ENCODE results near the gene ZBTB7C.

Gene ZBTB7C

DNA sequence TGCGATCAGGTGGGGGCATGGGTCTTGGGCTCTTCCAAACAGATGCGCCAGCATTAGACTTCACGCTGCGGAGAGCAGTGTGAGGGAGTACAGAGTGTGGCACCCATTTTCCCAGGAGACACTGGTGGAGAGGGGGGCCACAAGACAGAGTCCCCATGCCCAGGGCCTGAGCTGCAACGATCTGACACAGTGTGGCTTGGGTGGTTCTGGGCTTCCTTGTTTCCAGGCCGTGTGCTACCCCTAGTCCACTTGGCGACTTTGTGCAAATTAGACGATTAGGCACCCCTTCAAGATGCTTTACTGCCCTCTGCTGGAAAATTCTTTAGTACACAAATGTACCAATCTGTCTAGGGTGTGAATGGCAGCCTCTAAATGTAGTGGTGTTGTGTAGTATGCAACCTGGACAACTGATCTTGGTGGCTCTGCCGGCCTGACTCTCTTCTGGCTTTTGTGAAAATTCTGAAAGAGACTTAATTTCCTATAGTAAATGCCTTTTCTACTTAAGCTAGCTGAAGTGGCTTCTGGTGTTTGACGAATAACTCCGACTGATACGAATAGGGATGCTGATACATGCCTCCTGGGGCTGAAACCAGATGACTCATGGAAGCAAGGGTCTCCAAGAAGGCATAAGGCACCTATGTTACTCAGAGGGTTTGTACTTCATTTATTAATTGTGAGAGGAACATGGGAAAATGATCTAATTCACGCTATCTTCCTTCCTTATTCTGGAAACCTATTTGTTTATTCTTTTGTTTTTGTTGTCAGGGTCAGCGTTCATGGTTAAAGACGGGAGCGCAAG is 386.5 kb downstream of the ZBTB7C start:
- no peak for DNase-seq (ENCODE audit: low read depth in 2 of 2)

DNA sequence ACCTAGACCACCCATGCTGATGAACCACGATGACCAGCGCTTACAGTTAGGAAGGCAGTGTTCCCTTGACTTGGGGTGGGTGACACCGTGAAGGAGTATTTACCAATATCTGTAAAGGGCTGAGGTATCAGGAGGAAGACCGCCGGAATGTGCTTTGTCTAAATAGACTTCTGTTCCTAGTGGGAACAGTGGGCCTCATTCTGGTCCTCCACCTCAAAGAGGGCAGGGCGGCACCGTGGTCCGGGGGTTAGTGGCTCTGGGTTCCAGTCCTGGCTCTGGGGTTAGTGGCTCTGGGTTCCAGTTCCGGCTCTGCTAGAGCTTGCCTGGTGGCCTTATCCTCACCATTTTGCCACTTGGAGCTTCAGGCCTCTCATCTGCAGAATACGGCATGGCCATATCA is 387.2 kb downstream of the ZBTB7C start:
- no peak for DNase-seq (ENCODE audit: low read depth in 2 of 2)

DNA sequence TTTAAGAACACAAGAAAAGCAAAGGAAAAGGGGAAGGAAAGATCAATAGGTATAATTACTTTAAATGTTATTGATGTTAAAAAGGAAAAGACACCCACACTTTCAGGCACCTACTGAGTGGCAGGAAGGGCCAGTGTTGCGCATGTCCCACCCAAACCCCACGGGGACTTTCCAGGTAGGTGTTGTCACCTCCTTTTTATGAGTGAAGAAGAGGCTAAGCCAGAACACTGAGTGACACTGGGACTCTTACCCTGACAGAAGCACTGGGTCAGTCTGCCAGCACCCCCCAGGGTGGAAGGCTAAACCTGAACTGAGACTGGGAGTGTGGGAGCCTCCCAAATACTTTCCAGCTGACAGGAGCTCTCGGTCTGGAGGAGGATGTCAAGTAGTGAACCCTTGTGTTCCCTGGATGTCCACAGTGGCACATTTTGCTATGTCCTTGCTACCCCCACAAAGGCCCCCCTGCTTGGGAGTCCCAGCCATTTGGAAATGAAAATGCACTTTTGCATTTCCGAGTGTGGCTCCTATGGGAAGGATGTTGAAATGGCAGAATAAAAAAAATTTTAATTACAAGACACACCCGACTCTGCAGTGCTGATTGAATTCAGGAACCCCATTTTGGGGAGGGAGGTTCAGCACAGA is 387.8 kb downstream of the ZBTB7C start:
- DNase-seq (ENCODE audit: low read depth in 2 of 2): no peak

DNA sequence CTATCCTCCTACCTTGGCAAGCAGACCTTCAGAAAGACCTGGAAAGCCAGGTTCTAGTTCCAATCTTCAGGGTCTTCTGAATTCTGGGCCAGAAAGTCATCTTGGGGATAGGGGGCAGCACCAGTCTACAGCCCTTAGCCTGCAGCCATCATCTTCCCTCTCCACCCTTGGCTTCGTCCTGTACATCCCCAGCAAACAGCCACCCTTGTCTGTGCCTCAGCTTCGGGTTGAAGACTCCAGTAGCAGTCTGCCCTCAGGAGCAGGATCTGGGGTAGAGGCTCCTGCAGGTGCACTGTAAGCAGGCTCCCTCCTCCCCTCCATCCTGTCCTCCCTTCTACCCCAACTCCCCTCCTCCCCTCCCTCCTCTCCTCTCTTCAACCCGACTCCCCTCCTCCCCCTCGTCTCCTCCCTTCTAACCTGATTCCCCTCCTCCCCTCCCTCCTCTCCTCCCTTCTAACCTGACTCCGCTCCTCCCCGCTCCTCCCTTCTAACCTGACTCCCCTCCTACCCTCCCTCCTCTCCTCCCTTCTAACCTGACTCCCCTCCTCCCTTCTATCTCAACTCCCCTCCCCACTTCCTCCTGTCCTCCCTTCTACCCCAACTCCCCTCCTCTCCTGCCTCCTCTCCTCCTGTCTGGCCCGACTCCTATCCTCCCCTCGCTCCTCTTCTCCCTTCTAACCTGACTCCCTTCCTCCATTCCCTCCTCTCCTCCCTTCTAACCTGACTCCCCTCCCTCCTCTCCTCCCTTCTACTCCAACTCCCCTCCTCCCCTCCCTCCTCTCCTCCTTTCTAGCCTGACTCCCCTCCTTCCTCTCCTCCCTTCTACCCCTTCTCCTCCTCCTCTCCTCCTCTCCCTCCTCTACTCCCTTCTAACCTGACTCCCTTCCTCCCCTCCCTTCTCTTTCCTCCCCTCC is 388.6 kb downstream of the ZBTB7C start:
- no peak for DNase-seq (ENCODE audit: low read depth in 2 of 2)

DNA sequence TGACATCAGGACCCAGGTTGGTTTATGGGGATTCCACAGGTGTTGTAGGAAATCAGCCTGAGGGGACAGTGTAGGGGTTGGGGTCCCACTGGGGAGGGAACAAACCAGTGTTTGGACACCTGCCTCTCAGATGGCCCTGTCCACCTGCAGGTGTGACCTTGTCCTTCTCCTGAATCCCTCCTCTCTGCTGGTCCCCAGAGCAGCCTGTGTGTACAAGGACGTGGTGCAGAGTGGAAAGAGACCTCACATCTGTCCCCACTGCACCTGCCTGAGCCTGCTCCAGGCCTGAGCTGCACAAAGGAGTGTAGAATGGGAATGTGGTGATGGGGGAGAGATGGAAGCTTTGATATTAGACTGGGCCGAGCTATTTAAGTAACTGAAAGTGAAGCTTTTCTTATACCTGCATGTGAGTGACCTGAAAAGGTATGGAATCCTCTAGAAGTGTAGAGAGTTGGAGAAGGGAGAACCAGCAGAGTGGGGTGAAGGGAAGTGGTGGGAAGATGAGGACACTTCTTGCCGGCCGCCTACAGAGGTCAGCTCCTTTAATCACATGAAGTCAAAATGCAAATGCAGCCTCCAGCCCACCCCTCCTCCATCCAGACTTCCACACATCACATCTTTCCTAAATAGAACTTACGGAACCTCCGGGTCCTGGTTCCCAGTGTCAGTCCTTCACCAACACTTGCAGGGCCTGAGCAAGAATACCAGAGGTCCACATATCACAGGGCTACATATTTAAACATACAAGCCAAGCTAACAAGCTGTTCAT is 389.4 kb downstream of the ZBTB7C start:
- DNase-seq (ENCODE audit: low read depth in 2 of 2): no peak

DNA sequence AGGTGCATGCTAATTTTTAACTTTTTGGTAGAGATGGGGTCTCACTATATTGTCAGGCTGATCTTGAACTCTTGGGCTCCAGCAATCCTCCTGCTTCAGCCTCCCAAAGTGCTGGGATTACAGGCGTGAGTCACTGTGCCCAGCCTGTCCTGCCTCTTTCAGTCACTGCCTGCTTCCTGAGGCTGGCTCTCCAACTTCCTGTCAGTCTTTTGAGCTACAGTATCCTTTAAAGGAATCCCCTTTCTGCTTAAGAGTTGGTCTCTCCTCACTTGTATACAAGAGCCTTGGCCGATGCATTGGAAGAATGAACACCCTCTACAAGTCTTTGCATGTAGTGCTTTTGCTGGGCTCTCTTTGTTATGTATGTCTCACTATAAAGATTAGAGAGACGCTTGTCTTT is 390.3 kb downstream of the ZBTB7C start:
- DNase-seq (ENCODE audit: low read depth in 2 of 2): no peak

DNA sequence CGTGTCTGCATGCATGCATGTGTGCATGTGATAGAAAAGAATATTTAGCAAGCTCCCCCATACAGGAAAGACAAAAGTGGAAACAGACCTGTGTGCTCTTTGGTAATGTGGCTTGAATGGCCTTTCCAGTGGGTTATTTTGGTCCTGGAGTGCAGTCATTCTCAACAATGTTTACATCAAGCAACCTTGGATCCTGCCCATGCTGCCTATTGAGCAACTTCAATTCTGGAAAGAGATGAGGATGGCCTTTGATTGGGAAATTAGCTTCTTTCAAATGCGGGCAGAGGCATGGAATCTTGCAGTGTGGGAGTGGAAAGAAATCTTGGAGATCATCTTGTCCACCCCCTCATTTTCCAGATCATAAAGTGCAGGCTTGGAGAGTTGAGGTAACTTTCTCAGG is 391.5 kb downstream of the ZBTB7C start:
- no peak for DNase-seq (ENCODE audit: low read depth in 2 of 2)

DNA sequence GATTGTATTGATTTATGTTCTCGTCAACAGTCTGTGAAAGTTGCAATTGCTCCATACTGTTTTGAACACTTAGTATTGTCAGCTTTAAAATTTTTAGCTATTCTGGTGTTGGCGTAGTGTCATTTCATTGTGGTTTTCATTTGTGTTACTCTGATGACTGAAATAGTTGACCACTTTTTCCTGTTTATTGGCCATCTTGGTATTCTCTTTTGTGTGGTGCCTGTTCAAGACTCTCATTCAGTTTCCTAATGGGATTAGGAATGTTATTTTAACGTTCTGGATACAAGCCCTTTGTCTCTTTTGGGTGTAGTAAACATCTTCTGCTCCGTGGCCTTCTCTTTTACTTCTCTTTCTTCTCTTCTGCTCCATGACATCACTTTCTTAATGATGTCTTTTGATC is 396.0 kb downstream of the ZBTB7C start:
- no peak for DNase-seq (ENCODE audit: low read depth in 2 of 2)

DNA sequence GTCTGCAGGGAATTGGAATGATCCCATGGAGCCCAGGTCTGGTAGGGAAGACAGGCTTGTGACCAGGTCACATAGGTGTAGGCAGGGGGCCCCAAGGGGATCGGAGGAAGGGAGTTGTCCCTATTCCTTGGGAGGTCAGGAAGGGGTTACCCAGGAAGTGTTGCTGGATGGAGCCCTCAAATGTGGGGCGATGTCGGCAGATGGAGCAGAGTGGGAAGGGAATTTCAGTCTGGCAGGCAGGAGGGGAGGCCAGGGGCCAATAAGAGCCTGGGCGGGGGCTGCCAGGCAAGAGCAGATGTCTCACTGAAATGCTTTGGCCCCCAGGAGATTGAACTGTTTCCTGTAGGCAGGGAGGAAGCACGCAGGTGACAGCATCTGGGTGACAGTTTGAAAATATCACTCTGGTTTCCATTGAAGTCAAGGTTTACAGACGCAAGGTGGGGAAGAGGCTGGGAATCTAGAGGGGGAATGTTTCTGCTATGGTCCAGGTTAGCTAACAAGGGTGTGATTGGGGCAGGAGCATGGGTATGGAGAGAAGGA is 397.2 kb downstream of the ZBTB7C start:
- no peak for DNase-seq (ENCODE audit: low read depth in 2 of 2)

DNA sequence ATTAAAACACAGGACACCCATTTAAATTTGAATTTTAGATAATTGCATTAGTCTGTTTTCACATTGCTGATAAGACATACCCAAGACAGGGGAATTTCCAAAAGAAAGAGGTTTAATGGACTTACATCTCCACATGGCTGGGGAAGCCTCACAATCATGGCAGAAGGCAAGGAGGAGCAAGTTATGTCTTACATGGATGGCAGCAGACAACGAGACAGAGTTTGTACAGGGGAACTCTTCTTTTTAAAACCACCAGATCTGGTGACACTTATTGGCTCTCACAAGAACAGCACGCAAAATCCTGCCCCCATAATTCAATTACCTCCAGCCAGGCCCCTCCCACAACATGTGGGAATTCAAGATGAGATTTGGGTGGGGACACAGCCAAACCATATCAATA is 398.9 kb downstream of the ZBTB7C start:
- no peak for DNase-seq (ENCODE audit: low read depth in 2 of 2)

DNA sequence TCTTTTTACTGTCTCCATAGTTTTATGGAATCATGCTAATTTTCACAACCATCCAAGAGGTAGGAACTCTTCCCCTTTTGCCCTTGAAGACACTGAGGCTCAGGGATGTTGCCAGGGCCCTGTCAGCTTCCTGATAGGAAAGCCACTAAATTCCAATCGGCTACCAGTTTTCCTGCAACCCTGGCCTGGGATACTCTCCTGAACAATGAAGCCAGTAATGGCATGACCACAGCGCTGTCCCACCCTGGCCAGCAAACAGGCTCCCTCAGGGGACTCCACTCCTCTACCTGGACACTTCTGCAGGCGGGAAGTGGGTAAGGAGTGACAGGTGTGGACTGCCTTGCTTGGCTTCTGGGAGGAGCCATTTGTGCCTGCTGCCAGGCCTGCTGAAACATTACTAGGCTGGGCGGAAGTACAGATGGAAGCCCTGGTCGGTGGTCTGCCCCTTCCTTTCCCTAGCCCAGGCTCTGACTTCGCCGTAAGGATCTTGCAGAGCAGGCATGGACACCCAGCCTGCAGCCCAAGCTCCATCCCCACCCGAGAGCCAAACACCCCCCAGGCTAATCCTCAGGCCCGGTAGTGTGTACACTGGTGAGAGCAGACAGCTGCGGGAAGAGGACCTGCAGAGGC is 400.0 kb downstream of the ZBTB7C start:
- no peak for DNase-seq (ENCODE audit: low read depth in 2 of 2)

DNA sequence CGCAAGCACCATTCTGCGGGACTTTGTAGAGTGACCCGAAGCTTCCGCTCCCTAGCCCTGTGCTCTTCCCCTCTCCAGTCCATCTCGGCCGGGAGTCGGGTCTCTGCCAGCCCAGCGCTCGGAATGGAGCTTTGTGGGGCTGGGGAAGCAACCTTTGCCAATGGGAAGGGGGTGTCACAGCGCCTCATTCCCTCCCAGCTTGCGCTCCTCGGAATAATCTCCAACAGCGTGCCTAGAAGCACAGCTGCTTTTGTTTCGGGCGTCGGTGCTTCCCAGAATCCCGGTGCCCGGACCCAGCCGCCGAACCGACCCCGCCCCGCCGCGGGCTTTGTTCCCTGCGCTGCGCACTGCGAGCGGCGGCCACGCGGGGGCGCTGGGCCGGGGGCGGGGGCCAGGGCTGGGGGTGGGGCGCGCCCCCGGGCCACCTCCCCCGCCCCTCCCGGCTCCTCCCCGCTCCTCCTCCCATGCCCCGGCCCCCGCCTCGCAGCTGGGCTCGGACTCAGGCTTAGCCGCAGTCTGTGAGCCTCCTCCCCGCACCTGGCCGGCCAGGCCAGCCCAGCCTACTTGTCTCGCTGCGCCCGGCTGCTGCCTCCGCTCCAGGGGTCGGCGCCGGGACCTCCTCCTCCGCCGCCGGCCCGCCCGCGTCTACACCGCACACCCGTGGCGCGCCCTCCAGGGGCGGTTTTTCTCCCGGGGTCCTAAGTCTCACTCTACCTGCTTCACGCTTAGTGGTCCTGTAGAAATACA is 401.1 kb downstream of the ZBTB7C start:
- DNase-seq (ENCODE audit: low read depth in 2 of 2): peak; percentile 30 to 34

DNA sequence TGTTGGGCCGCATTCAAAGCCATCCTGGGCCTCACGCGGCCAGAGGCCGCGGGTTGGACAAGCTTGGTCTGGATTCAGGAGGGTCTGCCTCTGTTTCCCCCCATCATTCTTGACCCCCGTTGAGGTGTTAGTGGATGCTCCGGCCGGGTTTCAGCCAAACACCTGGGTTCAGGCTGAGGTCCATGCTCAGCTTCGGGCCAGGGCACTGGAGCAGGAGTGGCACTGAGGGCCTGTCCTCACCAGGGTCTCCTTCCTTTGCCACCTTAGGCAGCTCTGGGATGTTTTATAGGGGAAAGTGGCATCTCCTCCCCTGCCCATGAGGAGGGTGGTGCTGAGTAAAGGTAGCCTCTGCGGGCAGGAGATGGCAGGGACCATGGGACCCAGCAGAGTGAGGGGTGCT is 401.8 kb downstream of the ZBTB7C start:
- DNase-seq (ENCODE audit: low read depth in 2 of 2): no peak

DNA sequence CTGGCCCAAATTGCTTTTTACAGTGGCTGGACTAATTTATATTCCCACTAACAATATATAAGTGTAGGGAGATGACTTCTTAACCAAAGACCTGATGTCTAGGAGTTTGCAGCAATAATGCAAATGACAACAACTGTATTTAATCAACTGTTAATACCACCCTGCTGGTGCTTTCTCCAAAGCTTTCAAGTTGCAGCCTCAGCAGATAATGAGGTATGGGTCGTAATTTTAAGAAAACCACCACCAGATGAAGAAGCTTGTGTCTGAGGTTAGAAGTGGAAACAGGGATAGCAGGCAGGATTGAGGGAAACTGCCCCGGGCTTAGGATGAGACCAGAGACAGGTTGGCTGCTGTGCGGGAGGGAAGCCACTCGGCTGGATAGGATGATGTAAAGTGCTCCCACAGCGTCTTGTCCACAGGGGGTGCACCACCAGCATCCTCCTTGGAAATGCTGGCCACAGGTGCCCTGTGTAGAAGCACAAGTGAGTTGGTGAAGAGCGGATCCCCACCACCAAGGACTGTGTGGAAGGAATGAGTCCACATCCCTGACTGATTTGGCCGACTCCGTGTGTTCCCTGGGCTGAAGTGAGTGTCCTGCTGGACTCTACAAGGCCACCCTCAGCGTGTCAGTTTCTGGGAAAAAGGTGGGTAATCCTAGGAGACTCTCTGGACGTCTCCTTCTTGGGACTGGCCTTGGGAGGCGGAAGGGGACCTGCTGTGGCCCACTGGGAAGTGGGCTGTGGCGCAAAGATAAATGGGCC is 402.6 kb downstream of the ZBTB7C start:
- DNase-seq (ENCODE audit: low read depth in 2 of 2): no peak

DNA sequence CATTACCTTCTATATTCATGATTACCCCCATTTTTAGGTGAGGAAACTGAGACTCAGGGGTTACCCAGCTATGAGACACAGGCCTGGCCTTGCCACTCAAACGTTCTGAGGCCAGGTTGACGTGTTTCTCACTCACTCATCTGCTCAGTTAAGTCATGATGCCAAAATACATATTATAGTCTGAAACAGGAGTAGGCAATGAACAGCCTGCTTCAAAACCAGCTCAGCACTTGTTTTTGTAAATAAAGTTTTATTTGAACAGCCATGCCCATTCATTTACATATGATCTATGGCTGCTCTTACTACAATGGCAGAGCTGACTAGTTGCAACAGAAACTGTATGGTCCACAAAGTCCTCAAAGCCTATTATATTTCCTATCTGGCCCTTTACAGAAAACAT is 404.6 kb downstream of the ZBTB7C start:
- DNase-seq (ENCODE audit: low read depth in 2 of 2): no peak

DNA sequence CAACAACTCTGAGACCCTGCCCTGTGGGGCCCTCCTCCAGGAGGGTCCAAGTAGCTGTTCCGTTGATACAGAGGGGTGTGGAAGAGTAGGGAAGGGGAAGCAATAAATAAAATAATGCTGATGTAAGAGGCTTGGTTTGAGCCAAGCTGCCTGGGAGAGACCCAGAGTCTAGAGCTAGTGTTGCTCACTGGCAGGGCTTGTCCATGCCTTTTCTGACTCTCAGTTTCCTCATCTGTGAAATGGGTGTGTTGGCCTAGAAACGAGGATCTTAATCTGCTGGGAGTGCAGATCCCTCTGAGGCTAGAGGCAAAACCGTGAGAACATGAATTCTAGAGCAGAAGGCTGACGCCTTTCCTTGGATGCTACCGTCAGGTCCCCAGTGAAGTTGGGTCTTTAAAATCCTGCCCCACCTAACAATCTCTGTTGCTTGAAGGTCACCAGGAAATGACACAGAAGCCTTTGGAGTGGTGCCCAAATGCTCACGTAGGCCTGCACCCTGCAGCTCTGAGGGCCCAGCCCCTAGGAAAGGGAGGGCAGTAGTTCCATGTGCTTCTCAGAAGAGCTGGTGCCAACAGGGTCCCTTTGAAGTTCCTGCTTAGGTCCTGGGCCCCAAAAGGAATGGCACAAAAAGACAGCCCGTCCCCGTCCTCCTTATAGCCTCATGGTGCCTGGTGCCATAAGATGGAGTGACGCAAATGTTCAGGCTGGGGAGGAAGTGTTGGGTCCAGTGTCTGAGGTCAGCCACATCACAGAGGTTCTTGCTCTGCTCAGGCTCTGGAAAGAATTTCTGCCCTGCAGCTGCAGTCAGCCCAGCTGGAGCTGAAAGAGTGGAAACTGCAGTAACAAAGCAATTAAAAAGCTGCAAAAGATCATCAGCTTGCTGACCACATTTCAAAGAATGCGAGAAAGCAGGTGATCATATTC is 405.5 kb downstream of the ZBTB7C start:
- no peak for DNase-seq (ENCODE audit: low read depth in 2 of 2)

DNA sequence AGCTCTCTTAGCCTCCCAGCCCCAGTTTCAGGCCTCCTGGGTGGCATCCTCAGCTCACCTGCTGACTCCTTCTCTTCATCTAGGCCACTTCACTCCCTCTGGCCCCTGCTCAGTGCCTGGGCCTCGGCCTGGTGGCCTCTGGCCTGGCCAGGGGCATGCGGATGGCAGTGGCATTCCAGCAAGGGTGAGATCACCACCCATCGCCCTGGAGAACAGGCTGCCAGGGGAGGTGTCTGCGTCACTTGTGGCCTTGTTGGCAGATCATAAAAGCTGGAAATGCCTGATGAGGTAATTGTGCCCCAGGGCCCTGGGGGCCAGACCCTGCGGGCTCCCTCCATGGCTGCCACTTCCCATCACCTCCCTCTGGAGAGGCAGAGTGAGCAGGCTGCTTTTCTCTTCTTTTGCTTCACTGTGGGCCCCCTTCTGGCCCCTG is 406.2 kb downstream of the ZBTB7C start:
- no peak for DNase-seq (ENCODE audit: low read depth in 2 of 2)

DNA sequence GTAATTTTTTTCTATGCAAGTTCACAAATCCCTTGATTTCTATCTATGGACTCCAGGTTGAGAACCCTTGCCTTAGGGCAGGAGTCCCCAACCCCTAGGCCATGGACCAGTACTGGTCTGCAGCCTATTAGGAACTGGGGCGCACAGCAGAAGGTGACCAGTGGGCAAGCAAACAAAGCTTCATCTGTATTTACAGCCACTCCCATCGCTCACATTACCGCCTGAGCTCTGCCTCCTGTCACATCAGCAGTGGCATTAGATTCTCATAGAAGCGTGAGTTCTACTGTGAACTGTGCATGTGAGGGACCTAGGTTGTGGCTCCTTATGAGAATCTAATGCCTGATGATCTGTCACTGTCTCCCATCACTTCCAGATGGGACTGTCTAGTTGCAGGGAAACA is 408.5 kb downstream of the ZBTB7C start:
- no peak for DNase-seq (ENCODE audit: low read depth in 2 of 2)

All from stimulated activated CD4-positive, alpha-beta T cell treated with anti-CD3 and anti-CD28 coated beads, Interleukin-4, amount 100 ng/mL, for 48 hours (primary cell).